Stimulated activated CD8-positive, alpha-beta memory T cell treated with anti-CD3 and anti-CD28 coated beads, Interleukin-7, amount 100 ng/mL, for 4 hours (primary cell): ENCODE results near the gene COL13A1.

Source experiments
- DNase-seq, 2 donors: peaks; one replicate each; pipeline ENCODE4 v3.0.0-alpha.2; 2020; ENCODE audit warnings: low read depth in 2 of 2

COL13A1 gene

DNA sequence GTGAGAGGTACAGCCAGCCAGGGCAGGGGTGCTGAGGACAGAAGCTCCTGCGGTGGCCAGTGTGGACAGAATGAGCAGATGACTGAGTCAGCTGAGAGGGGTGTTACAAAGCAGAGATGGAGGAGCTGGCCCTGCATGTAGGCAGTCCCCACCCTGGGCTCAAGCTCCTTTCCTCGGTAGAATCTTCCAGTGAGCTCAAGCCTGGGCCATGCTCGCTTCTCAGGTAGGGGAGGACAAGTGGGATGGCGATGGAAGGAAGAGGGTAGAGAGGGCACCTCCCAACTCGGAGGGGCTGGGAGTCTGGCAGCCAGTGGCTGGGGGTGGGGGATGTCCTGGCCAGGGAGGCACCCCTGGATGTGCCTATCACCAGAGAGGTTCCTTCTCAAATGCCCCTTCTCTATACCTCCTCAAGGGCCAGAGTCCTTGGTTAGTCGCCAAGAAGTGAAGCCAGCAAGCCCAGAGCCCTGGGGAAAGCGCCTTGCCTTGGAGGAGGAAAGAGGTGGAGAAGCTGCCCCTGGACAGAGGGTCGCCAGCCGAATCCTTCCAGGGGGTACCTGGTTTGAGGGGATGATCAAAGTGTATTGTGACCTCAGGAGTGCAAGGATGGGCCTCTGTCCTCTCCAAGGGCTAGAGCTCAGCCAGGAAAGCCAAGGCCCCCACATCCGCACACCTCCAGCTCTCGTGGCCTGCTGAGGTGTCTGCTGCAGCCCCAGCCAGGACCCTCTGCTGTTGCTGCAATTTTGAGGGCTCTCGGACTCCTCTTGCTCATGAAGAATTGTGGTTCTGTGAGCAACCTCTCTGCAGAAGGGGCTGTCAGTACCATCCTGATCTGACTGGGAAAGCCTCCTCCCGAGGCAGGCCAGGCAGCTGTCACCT is 162.4 kb downstream of the COL13A1 start:
- DNase-seq: no peak

DNA sequence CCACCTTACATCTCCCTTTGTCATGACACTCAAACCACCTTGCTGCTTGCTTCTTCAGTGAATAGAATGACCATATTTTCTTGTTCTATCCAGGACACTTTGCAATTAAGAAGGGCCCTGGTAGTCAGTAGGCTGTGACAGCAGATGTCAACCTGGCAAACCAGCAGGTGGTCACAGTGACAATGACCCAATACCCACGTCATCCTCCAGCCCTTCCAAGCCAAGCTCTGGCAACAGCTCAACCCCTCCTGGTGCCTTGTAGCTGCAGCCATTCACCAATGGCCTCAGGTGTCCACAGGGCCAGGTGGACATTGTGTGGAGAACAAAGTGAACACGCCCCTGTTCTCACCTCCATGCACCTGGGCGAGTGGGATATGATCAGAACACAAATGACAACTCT is 163.4 kb downstream of the COL13A1 start:
- no peak for DNase-seq

DNA sequence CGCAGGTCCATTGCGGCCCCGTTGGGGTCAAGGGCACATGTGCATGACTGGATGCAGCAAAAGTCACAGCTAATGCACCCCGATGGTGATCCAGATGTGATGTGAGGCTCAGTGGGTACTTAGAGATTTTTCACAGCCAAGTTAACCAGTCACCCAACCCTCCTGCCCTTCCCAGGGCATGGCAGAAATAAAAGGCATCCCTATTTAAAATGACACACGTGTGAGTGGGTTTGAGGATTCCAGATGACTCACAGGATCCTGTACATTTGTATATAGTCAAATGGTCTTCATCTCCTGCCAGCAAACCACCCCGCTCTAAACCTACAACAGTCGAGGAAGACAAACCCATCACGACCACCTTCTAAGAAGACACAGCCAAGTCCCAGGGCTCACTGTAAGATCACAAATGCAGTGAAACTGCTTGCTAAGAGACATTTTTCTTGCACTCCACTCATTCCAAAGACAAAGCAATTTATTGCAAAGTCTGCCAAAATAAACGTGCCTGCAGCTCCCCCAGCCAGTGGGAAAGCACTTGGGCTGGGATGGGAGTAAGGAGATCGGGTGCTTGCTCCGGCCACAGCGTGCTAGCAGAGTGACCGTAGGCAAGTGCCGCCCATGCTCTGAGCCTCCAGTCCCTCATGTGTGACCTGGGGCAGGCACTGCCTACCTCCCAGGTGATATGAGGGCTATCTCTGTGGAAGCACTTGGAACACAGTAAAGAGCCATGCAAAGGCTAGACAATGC is 164.4 kb downstream of the COL13A1 start:
- DNase-seq: no peak

DNA sequence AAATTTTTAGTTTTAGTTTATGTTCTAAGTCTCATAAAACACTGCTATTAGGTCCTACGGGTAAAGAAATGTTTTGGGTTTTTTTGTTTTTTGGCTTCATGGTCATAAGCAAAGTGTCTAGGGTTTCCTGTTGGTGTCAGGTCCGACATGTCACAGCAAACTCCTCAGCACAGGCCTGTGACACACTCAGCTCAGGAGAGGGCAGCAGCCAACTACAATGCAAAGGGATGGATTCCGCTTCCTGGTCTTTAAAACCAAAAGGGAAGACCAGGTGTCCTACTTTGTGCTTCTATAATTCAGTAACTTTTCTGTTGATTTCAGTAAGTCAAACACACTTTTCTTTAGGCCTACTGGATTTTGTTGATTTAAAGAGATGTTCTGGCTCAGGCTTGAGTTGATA is 167.1 kb downstream of the COL13A1 start:
- DNase-seq: no peak

DNA sequence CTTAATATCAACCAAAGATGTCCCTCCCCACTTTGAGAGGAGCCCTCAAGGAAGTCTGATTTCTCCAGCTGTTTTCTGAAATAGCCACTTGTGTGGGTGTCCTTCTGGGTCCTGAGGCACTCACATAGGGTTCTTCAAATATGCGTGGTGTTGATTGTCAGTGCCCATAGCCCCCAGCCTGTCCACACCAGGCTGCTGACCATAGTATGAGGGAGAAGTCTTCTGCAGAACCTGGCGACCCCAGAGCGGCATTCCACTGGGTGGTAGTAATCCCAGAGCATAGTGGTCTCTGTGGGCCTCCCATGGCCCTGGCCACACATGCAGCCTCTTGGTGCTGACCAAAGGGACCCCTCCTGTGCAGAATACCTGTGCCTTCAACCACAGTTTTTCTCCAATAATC is 168.3 kb downstream of the COL13A1 start:
- DNase-seq: no peak

DNA sequence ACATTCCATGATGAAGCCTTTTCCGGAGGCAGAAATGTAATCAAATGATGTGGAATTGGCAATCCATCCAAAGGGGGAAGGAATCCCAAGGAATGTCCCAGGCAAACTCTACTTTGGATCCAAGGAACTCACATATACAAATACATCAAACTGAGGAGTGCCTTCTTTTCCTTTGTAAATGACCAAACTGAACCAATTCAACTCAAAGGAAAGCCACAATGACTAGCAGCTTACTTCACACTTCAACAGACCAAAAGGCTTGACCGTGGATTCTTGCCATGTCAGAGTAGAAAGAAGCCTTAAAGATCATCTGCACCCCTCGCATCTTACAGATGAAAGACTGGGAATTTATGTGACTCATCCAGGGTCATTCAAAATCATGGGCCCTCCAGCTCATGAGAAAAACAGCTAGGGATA is 171.3 kb downstream of the COL13A1 start:
- no peak for DNase-seq

DNA sequence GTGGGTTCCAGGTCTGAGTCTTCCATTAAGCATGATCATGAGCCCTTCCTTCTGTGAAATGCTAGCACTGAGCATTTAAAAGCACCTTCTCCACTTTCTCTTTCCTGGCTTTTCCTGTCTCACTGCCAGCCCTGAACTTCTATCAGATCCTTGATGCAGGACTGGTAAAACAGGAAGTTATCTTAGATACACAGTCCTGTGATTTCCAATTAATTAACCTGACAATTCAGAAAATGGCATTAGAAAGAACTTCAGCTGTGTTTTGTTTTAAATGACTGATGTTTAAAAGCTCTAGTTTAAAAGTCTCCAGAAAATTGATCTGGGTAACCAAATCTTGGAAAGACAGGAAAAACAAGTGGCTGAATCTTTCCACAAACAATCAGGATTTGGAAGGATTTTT is 172.0 kb downstream of the COL13A1 start:
- no peak for DNase-seq

DNA sequence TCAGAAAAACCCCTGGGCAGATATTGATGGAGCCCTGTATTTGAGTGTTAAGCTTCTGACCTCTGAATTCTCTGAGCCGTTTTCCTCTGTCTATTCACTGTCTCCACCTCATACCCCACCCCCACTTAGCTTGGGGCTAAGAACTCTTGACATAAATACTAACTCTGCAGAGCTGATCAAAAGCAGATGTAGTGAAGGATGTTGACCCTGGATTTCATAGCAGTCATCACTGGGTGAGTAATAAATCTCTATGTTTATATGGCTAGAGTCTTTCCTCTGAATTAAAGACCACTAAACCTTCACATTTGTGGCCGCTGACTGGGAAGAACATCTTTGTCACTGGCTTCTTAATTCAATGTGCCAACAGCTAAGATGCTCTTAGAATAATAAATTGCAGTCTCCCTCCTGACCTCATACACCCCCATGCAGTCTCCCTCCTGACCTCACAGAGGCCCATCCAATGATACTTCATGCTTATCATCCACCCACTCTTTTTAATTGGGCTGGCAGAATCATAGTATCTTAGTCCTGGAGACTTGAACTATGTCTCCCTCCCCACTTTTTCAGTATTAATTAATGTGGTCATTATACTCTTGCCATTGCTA is 172.9 kb downstream of the COL13A1 start:
- DNase-seq: no peak

DNA sequence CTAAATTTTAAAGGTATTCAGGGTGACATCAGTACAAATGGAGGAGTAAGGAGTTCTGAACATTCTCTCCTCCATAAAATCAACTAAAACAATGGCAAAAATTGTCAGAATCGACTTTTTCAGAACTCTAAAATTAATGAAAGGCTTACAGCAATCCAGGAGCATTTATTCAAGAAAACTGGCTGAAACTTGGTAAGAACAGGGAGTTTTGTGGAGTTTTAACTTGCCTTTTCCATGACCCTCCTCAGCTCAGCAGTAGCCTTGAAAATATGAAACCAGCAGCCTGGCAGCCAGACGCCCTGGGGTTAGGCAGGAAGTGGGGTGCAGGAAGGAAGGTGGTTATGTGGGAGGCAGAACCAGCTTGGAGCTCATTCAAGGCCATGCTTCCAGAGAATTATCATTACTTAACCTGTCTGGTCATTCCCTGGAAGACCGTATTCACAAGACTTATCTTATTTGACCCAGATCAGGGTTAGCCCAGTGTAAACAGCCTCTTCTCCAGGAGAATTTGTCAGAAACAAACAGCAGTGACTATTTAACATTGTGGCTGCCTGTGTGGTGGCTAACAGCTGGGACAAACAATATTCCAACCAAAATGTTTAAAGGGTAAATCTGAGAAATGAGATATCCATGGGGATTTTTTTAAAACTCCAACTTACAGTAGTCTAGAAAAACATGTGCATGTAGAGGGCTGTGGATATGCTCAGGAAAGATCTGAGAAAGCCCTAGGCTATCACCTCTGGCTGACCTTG is 175.3 kb downstream of the COL13A1 start:
- DNase-seq: no peak

DNA sequence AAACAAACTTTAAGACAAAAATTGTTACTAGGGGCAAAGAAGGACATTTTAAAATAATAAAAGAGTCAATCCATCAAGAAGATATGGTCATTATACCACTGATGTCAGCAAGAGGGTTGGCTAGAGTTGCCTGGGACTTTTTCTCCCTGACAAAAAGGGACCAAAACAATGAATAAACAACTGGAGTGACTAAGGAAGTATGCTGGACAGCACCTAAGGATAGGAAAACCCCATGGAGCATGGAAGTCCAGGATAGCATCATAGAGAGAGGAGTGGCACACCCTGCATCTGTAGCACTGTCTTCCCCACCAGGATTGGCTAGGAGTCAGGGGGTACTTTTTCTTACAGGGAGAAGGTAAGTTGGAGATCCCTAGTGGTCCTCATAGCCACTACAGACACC is 177.5 kb downstream of the COL13A1 start:
- DNase-seq: no peak

DNA sequence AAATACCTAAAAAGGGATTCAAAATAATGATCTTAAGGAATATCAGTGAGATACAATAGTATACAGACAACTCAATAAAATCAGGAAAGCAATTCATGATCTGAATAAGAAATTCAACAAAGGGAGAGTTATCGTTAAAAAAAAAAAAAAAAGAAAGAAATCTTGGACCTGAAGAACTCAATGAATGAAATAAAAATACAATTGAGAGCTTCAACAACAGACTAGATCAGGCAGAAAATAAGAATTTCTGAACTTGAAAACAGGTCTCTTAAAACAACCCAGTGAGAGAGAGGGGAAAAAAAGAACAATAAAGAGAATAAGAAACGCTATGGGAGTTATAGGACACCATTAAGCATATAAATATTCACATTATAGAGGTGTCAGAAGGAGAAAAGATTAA is 179.0 kb downstream of the COL13A1 start:
- no peak for DNase-seq

DNA sequence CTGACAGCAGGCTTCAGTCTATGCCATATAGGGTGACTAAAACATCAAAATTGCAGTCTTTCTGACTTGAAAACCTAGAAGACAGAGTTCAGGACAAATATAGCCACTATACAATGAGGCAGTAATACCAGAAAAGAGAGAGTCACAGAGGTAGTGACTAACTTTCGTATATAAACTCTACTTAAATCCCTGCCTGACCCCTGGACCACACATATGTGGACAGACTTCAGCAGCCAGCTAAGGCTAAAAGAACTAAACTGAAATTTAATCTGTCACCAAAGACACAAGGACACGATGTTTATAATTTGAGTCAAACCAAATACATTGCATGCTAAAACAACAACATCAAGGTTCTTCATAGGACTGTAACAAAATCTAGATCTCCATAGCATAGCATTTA is 186.4 kb downstream of the COL13A1 start:
- DNase-seq: no peak

DNA sequence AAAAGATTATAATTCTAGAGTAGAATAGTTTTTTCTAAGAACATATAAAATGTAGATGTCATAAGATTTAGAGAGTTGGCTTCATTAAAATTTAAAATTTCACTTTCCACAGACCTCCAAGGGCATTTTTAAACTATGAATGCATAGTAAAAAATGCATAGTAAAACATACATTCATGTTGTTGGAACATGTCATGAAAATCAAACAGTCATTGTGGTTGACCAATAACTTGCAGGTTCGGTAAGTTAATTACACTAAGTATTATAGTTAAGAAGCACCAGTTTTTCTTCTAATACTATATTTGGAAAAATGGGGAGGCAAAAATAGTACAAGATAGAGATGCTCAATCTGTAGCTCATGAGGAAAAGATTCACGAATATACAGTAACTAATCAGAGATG is 189.4 kb downstream of the COL13A1 start:
- no peak for DNase-seq

DNA sequence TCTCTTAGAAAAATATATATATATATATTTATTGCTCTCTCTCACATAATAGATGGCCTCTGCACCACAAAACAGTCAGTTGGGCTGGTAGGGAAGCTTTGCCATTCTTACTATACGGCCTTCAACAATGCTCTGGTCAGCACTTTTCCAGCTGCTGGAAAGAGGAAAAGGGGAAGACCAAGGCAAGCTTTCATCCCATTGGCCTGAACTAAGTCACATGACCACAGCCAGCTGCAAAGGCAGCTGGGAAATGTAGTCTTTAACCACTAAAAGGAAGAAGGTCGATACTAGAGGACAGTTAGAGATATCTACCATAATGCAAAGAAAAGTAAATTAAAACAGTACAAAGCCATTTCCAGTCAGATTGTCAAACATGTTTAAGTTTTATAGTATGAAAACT is 192.6 kb downstream of the COL13A1 start:
- no peak for DNase-seq

DNA sequence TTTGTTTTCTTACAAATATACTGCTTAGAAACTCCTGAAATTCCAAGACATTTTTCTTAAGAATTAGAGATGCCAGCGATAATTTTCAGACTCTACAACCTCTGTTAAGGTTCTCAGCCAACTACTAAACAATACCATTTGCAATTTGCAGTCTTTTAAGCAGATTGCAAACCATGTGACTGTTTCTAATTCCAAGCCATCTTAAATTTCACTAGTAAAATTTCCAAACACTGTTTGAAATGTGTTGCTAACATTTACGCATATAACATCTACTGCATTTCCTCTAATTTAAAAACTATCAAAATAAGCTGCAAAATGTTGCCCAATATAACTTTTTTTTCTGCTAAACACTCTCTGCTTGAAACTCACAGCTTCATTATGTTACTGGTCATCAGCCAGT is 194.9 kb downstream of the COL13A1 start:
- no peak for DNase-seq

DNA sequence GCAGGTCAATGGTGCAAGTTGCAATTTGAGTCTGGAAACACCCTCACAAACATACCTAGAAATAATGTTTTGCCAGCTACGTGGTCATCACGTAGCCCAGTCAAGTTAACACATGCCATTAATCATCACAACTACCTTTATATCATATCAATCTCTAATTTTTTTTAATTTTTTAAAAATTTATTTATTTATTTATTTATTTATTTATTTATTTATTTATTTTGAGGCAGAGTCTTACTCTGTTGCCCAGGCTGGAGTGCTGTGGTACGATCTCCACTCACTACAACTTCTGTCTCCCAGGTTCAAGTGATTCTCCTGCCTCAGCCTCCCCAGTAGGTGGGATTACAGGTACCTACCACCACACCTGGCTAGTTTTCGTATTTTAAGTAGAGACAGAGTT is 198.6 kb downstream of the COL13A1 start:
- no peak for DNase-seq

DNA sequence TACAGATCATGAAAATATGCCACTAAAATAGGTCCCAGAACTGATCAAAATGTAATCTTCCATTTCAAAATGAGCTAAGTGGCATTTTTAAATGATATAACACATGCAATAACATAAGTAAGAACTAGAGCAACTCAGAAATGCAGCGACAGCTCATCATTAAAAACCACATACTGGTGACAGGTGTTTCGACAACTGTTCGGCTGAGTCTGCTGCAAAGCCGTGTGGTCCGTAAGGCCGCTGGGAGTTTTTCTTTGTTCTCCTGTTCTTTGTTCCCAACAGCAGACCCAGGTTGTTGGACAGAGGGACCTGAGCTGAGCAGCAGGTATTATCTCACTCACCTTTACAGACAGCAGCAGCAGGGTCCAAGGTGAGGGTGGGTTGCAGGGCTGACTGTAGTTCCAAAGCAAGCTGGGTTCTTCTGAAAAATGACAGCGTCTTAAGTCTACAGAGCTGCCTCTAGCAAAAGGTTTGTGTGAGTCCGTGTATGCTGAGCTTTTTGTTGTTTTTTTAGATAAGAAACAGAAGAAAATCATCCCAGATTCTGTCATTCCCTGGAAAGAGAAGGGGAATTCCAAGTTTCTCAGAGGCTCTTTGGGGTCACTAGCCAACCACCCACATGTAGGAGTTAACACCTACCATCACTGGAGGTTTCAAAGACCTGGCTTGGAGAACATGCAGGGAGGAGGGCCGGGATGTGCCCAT is 205.6 kb downstream of the COL13A1 start:
- DNase-seq: no peak
